Measurements from ENCODE around the gene BMS1. TPM values are rescaled to one million over a fixed set of nuclear protein-coding genes. Genes with fewer than 3 reads are reported as not detected.
"Not testable (repeated sequence)": the region's sequence is repeated elsewhere in the genome, so short reads cannot be mapped to it uniquely, and the experiment has no call there.

The BMS1 gene
- total and polyA plus RNA-seq, 10 of the 15 experiments (the other 5 are each of a cell fraction or from before 2014, with no cell fraction given) = 7.6 to 33.6 (median 21.0) TPM

DNA sequence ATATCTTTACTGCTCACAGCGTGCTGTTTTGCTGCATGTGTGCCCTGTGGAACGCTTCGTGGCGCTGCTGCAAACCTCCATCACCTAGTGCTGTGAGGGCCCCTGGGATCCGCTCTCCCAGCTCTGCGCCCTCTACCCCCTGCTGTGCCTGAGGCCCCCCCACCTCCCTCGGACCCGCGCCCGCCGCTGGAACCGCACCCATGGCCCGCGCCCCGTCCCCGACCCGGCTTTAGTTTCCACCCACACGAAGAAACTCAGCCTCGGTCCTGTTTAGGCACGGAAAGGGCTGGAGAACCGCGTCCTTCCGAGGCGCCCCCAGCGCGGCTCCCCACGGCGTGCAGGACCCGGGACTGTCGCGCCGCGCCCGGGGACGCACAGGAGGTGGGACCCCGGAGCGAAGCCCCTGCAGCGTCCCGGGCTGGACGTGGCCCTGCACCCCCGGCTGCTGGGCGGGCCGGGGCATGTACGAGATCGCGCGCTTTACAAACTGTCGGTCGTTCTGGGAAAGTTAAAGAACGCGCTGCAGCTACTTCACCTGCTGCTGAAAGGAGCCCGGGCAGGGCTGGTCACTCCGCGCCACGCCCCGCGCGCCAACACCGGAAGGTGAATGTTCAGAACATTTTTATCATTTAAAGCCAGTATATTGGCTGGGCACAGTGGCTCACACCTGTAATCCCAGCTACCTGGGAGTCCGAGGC lies 54.3 kb downstream of the BMS1 start:
- ChIA-PET RAD21 (ENCODE audit: unreplicated experiment) (no interaction called here), CTCF (no interaction called here), SMC1A (ENCODE audit: uncharacterized antibody, unreplicated experiment) (no interaction called here), POLR2A (no interaction called here)
- in situ Hi-C loops (cut with MboI) (no loop called here), intact Hi-C loops (cut with micrococcal nuclease; ENCODE audit: unreplicated experiment) (no loop called here)
- Histone ChIP-seq H3K4me3 (no peak overlapping the region), H3K36me3 (ENCODE audit: control insufficient read depth in 2 of 2, insufficient read depth in 2 of 2, low read length in 1 of 2) (no peaks in the 10 kb centered on the region), H3K9me3 (replicated peaks; ENCODE audit: control insufficient read depth, insufficient read depth, low read length) (no peaks in the 10 kb centered on the region), H2AFZ (ENCODE audit: control insufficient read depth, low read depth, low read length) (no peak overlapping the region), H3K4me1 (ENCODE audit: control insufficient read depth, insufficient read depth, low read length) (no peaks in the 10 kb centered on the region), H3K27ac (ENCODE audit: control insufficient read depth, insufficient read depth) (no peak overlapping the region), H3K9ac (ENCODE audit: control insufficient read depth, insufficient read depth, low read length) (no peak overlapping the region), H3K27me3 (replicated peaks in 1 of 2; ENCODE audit: control insufficient read depth in 2 of 2, insufficient read depth in 2 of 2, low read length in 1 of 2) (no peaks in the 10 kb centered on the region), H3K79me2 (ENCODE audit: control insufficient read depth, insufficient read depth, low read length) (no peaks in the 10 kb centered on the region), H3K4me2 (ENCODE audit: control insufficient read depth, insufficient read depth) (no peak overlapping the region), H4K20me1 (ENCODE audit: control insufficient read depth, insufficient read depth) (no peaks in the 10 kb centered on the region)
- ATAC-seq (no peak), DNase-seq (ENCODE audit: low read depth, low spot score) (no peak), FAIRE-seq (no peak)
- 38% methylated on average over 58 of the region's 60 CpGs for WGBS (ENCODE audit: insufficient coverage, insufficient replicate concordance, low lambda C conversion rate, missing lambda C conversion rate)
- TF ChIP-seq, protein P1, sequence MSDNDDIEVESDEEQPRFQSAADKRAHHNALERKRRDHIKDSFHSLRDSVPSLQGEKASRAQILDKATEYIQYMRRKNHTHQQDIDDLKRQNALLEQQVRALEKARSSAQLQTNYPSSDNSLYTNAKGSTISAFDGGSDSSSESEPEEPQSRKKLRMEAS (IDR thresholded peaks at IDR 0.05; ENCODE audit: low read depth, low read length) = no peak
- no peak for TF ChIP-seq SUPT20H (IDR thresholded peaks at IDR 0.05; ENCODE audit: borderline replicate concordance, control insufficient read depth, low read depth, low read length)
- TF ChIP-seq NR2C2 (IDR thresholded peaks at IDR 0.05; ENCODE audit: borderline replicate concordance, control insufficient read depth, insufficient read length, low read depth) = no peak
- TF ChIP-seq ZSCAN29 (IDR thresholded peaks at IDR 0.05) = no peak
- TF ChIP-seq EED (IDR thresholded peaks at IDR 0.05; ENCODE audit: low read depth) = no peak
- no peak for TF ChIP-seq ZBED1 (IDR thresholded peaks at IDR 0.05; ENCODE audit: borderline replicate concordance)
- TF ChIP-seq GATAD2B (conservative IDR thresholded peaks at IDR 0.05; ENCODE audit: low read depth) = no peak
- TF ChIP-seq POLR2AphosphoS5 (IDR thresholded peaks at IDR 0.05; ENCODE audit: low read length) = no peak
- no peak for TF ChIP-seq EZH2 (IDR thresholded peaks at IDR 0.05; ENCODE audit: borderline replicate concordance, control insufficient read depth, low read depth, low read length)
- no peak for TF ChIP-seq IKZF2 (IDR thresholded peaks at IDR 0.05)
- TF ChIP-seq CREB1 (IDR thresholded peaks at IDR 0.05; ENCODE audit: low read depth) = no peak
- TF ChIP-seq, protein P2, sequence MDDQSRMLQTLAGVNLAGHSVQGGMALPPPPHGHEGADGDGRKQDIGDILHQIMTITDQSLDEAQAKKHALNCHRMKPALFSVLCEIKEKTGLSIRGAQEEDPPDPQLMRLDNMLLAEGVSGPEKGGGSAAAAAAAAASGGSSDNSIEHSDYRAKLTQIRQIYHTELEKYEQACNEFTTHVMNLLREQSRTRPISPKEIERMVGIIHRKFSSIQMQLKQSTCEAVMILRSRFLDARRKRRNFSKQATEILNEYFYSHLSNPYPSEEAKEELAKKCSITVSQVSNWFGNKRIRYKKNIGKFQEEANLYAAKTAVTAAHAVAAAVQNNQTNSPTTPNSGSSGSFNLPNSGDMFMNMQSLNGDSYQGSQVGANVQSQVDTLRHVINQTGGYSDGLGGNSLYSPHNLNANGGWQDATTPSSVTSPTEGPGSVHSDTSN (IDR thresholded peaks at IDR 0.05; ENCODE audit: insufficient replicate concordance, low read depth, low read length) = no peak
- no peak for TF ChIP-seq TCF3 (IDR thresholded peaks at IDR 0.05; ENCODE audit: borderline replicate concordance, insufficient read depth, low read depth, low read length)
- BruUV-seq (replicated peaks) = no TSS peak

DNA sequence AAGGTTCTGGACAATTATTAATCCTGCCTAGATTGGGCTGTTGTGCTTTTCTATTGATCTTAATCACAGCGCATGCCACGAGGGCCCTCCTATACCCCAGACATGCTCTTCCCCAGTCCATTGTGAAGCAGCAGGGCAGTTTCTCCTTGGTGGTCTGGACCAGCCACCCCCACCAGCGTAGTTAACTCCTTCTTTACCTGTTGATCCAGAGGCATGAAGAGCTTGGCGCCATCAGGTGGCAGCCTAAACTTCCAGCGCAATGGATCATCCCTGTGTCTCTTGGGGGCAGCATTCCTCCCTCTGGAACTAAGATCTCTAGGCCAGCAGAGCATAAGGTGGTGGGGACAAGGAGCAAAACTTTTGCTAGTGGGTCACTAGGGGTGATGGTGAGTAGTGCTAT lies 62.2 kb downstream of the BMS1 start:
- H3K9ac ChIP-seq (ENCODE audit: control insufficient read depth, insufficient read depth, low read length); H4K20me1 ChIP-seq (ENCODE audit: control insufficient read depth, insufficient read depth); H2AFZ ChIP-seq (ENCODE audit: control insufficient read depth, low read depth, low read length); RAD21 ChIA-PET (ENCODE audit: unreplicated experiment); H3K79me2 ChIP-seq (ENCODE audit: control insufficient read depth, insufficient read depth, low read length); BruUV-seq (replicated peaks); FAIRE-seq; H3K27me3 ChIP-seq (replicated peaks in 1 of 2; ENCODE audit: control insufficient read depth in 2 of 2, insufficient read depth in 2 of 2, low read length in 1 of 2); SMC1A ChIA-PET (ENCODE audit: uncharacterized antibody, unreplicated experiment); DNase-seq (ENCODE audit: low read depth, low spot score); H3K36me3 ChIP-seq (ENCODE audit: control insufficient read depth in 2 of 2, insufficient read depth in 2 of 2, low read length in 1 of 2); ATAC-seq; H3K9me3 ChIP-seq (replicated peaks; ENCODE audit: control insufficient read depth, insufficient read depth, low read length); intact Hi-C loops (cut with micrococcal nuclease; ENCODE audit: unreplicated experiment); H3K4me1 ChIP-seq (ENCODE audit: control insufficient read depth, insufficient read depth, low read length); H3K4me3 ChIP-seq; in situ Hi-C loops (cut with MboI); H3K4me2 ChIP-seq (ENCODE audit: control insufficient read depth, insufficient read depth); POLR2A ChIA-PET; H3K27ac ChIP-seq (ENCODE audit: control insufficient read depth, insufficient read depth); CTCF ChIA-PET: not testable (repeated sequence)
- 60% methylated on average over 5 of the region's 5 CpGs for WGBS (ENCODE audit: insufficient coverage, insufficient replicate concordance, low lambda C conversion rate, missing lambda C conversion rate)
